ENCODE measurements around the gene SYT1.

SYT1 gene

GRCh38 chr12:79454338-79454843, 589.8 kb downstream of the SYT1 start:
- DNase-seq = no peak

- no peak for DNase-seq
Observed at GRCh38 chr12:79455286-79455685, 590.7 kb downstream of the SYT1 start.

GRCh38 chr12:79482323-79482722, 617.7 kb downstream of the SYT1 start:
- no peak for DNase-seq

- no peak for DNase-seq
Observed at GRCh38 chr12:79482921-79483320, 618.3 kb downstream of the SYT1 start.

GRCh38 chr12:79486154-79486553, 621.6 kb downstream of the SYT1 start:
- no peak for DNase-seq

GRCh38 chr12:79487386-79488110, 623.0 kb downstream of the SYT1 start:
- DNase-seq = no peak
